OCI-LY1 (cell line): ENCODE measurements around the gene PREP.

Experiments used
- H2AFZ ChIP-seq: fragments of 200-600 bp; sonication (generic), shearing (Covaris generic); 2 replicates; pipeline ENCODE4 v1.6.0; 2014; ENCODE audit warnings: antibody characterized with exemption, mild to moderate bottlenecking, low read length
- H3F3A ChIP-seq: fragments of 200-600 bp; sonication (generic), shearing (Covaris generic); 2 replicates; pipeline ENCODE4 v1.6.0; 2014; ENCODE audit warnings: mild to moderate bottlenecking, antibody characterized with exemption, low read length, moderate library complexity; ENCODE audit not compliant: insufficient read depth
- H3K27ac ChIP-seq: fragments of 200-600 bp; sonication (generic); 2 replicates; pipeline ENCODE4 v1.5.1; 2014; ENCODE audit warnings: low read length, mixed run types, mild to moderate bottlenecking, low read depth; ENCODE audit not compliant: poor library complexity, severe bottlenecking
- H3K27me3 ChIP-seq: fragments of 200-600 bp; sonication (generic); 2 replicates; pipeline ENCODE4 v1.6.0; 2014; ENCODE audit warnings: antibody characterized with exemption, mild to moderate bottlenecking, low read length, moderate library complexity; ENCODE audit not compliant: insufficient read depth
- H3K36me3 ChIP-seq: fragments of 200-600 bp; sonication (generic); 2 replicates; pipeline ENCODE4 v1.6.1; 2014; ENCODE audit warnings: mild to moderate bottlenecking, antibody characterized with exemption, low read length, moderate library complexity, mixed read lengths; ENCODE audit not compliant: insufficient read depth
- H3K4me1 ChIP-seq: fragments of 200-600 bp; sonication (generic); 2 replicates; pipeline ENCODE4 v1.5.1; 2014; ENCODE audit warnings: mild to moderate bottlenecking, low read length, moderate library complexity; ENCODE audit not compliant: insufficient read depth, severe bottlenecking
- H3K4me2 ChIP-seq: fragments of 200-600 bp; sonication (generic), shearing (Covaris generic); 2 replicates; pipeline ENCODE4 v1.6.1; 2014; ENCODE audit warnings: low read length
- H3K4me3 ChIP-seq: fragments of 200-600 bp; sonication (generic); 2 replicates; pipeline ENCODE4 v1.5.1; 2014; ENCODE audit warnings: low read length, low read depth, mild to moderate bottlenecking, mixed read lengths; ENCODE audit not compliant: poor library complexity, severe bottlenecking
- H3K79me2 ChIP-seq: fragments of 200-600 bp; shearing (Covaris generic); 2 replicates; pipeline ENCODE4 v1.6.1; 2016; ENCODE audit warnings: mixed run types, low read length, mixed read lengths; ENCODE audit not compliant: insufficient read depth
- H3K9ac ChIP-seq: fragments of 200-600 bp; sonication (generic), shearing (Covaris generic); 2 replicates; pipeline ENCODE4 v1.6.1; 2014; ENCODE audit warnings: mild to moderate bottlenecking, low read length, mixed read lengths
- H3K9me2 ChIP-seq: fragments of 200-600 bp; sonication (generic), shearing (Covaris generic); 2 replicates; pipeline ENCODE4 v1.6.1; 2014; ENCODE audit warnings: low read depth, mild to moderate bottlenecking, low read length, mixed read lengths
- H3K9me3 ChIP-seq: fragments of 200-600 bp; shearing (Covaris generic); 2 replicates; pipeline ENCODE4 v1.6.1; 2014; ENCODE audit warnings: low read length, mixed read lengths
- H4K20me1 ChIP-seq: fragments of 200-600 bp; sonication (generic), shearing (Covaris generic); 2 replicates; pipeline ENCODE4 v1.6.0; 2016; ENCODE audit warnings: mild to moderate bottlenecking, low read length; ENCODE audit not compliant: insufficient read depth
- EZH2 ChIP-seq: fragments of 200-600 bp; sonication (generic), shearing (Covaris generic); IDR thresholded peaks from 2 replicates; pipeline ENCODE4 v1.8.0; 2017; ENCODE audit warnings: borderline replicate concordance, mixed run types, mild to moderate bottlenecking, antibody characterized with exemption, low read length, moderate library complexity, mixed read lengths
- TF ChIP-seq, protein P1 (sequence below): fragments of 200-600 bp; sonication (generic), shearing (Covaris generic); IDR thresholded peaks from 2 replicates; pipeline ENCODE4 v1.5.1; 2017; ENCODE audit warnings: mild to moderate bottlenecking, antibody characterized with exemption, low read length, moderate library complexity, mixed read lengths

Gene PREP

GRCh38 chr6:105389543-105389942 lies 13.3 kb downstream of the PREP start:
- no peaks in the 10 kb centered on the region for H3K27me3 ChIP-seq

DNA sequence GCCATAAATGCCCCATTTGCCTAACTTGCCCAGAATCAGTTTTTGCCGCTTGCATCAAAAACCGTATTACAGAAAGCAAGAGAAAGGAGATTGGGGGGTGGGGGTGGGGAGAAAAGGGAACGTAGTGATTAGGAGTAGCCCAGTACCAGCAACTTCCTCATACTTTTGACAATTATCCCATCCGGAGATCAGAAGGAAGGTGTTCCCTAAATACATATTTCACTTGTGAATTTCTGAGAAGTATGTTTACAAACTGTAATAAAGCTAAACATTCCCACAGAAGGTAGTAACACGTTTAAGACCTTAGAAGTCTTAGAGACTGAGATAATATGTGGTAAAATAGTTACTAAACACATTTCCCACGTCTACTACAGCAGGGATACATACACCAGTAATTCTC lies 14.5 kb downstream of the PREP start:
- Histone ChIP-seq H3K4me3 (no peak overlapping the region), H3K9ac (no peak overlapping the region), H3K9me3 (no peaks in the 10 kb centered on the region), H3K27me3 (no peaks in the 10 kb centered on the region), H3K79me2 (no peaks in the 10 kb centered on the region), H3K4me2 (no peak overlapping the region), H2AFZ (no peak overlapping the region), H3F3A (no peaks in the 10 kb centered on the region), H3K4me1 (no peaks in the 10 kb centered on the region), H3K27ac (no peak overlapping the region), H3K9me2 (no peaks in the 10 kb centered on the region), H4K20me1 (no peaks in the 10 kb centered on the region), H3K36me3 (peaks cover 10% of the 10 kb centered on the region; the same call in 1 of the 2 replicates)
- TF ChIP-seq, protein P1, sequence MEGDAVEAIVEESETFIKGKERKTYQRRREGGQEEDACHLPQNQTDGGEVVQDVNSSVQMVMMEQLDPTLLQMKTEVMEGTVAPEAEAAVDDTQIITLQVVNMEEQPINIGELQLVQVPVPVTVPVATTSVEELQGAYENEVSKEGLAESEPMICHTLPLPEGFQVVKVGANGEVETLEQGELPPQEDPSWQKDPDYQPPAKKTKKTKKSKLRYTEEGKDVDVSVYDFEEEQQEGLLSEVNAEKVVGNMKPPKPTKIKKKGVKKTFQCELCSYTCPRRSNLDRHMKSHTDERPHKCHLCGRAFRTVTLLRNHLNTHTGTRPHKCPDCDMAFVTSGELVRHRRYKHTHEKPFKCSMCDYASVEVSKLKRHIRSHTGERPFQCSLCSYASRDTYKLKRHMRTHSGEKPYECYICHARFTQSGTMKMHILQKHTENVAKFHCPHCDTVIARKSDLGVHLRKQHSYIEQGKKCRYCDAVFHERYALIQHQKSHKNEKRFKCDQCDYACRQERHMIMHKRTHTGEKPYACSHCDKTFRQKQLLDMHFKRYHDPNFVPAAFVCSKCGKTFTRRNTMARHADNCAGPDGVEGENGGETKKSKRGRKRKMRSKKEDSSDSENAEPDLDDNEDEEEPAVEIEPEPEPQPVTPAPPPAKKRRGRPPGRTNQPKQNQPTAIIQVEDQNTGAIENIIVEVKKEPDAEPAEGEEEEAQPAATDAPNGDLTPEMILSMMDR = no peak
- TF ChIP-seq EZH2 = no peak

More at GRCh38 chr6:105389543-105389942, 13.3 kb downstream of the PREP start:
- peaks cover 5% of the 10 kb centered on the region; the same call in 1 of the 2 replicates for H3K36me3 ChIP-seq
- no peak overlapping the region for H3K27ac ChIP-seq
- no peaks in the 10 kb centered on the region for H4K20me1 ChIP-seq
- H2AFZ ChIP-seq = no peak overlapping the region
- H3K4me1 ChIP-seq = no peaks in the 10 kb centered on the region
- H3K4me2 ChIP-seq = no peak overlapping the region
- no peaks in the 10 kb centered on the region for H3K9me3 ChIP-seq
- H3K9me2 ChIP-seq = no peaks in the 10 kb centered on the region
- TF ChIP-seq, protein P1 = no peak
- TF ChIP-seq EZH2 = no peak
- no peak overlapping the region for H3K9ac ChIP-seq
- H3K79me2 ChIP-seq = no peaks in the 10 kb centered on the region
- H3K4me3 ChIP-seq = no peak overlapping the region
- H3F3A ChIP-seq = no peaks in the 10 kb centered on the region

- H3K9me3 ChIP-seq = no peaks in the 10 kb centered on the region
- no peak overlapping the region for H3K9ac ChIP-seq
- no peaks in the 10 kb centered on the region for H4K20me1 ChIP-seq
- no peaks in the 10 kb centered on the region for H3K9me2 ChIP-seq
- H3K27me3 ChIP-seq = no peaks in the 10 kb centered on the region
- peaks cover 5% of the 10 kb centered on the region; the same call in 1 of the 2 replicates for H3K36me3 ChIP-seq
- H3K79me2 ChIP-seq = no peaks in the 10 kb centered on the region
- no peak overlapping the region for H3K27ac ChIP-seq
- H3K4me1 ChIP-seq = no peaks in the 10 kb centered on the region
- H3K4me2 ChIP-seq = no peak overlapping the region
- no peak overlapping the region for H2AFZ ChIP-seq
- no peak overlapping the region for H3K4me3 ChIP-seq
- no peaks in the 10 kb centered on the region for H3F3A ChIP-seq
- TF ChIP-seq, protein P1 = no peak
- TF ChIP-seq EZH2 = no peak
Measured at GRCh38 chr6:105384004-105384403, 18.9 kb downstream of the PREP start.
